ENCODE results near the gene INTS4.

INTS4 gene

DNA sequence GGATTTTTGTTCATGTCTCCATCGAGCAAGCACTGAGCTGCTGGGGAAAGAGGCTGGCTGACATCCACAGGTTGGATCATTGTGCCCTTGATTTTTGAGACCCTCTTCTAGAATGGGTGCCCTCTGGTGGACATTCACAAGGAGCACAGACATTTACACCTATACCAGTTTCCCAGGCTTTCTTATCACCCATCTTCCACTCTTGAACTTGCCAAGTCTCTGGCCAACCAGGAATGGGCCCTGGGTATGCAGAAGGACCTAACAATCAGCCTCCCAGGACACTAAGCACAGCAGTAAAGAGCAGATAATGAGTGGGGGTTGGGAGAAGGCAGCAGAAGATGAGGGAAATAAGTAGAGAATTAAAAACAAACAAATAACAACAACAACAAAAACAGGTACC lies 5.7 kb upstream of the INTS4 start:
- Histone ChIP-seq H3K4me3 (ENCODE audit: low read depth, low read length, poor library complexity, severe bottlenecking) (no peak overlapping the region), H3K27ac (ENCODE audit: low read depth, low read length, poor library complexity, severe bottlenecking) (no peak overlapping the region), H3K36me3 (ENCODE audit: insufficient read depth, low read length) (no peaks in the 10 kb centered on the region), H3K9me2 (ENCODE audit: low read depth, low read length) (no peaks in the 10 kb centered on the region), H3K79me2 (ENCODE audit: insufficient read depth, low read length) (no peaks in the 10 kb centered on the region), H3K9me3 (ENCODE audit: low read length) (no peaks in the 10 kb centered on the region), H3K9ac (ENCODE audit: low read length) (no peak overlapping the region), H3K4me1 (ENCODE audit: insufficient read depth, low read length, severe bottlenecking) (peaks cover 11% of the 10 kb centered on the region), H2AFZ (ENCODE audit: low read length) (no peak overlapping the region), H4K20me1 (ENCODE audit: insufficient read depth, low read length) (no peaks in the 10 kb centered on the region), H3F3A (ENCODE audit: insufficient read depth, low read length) (no peaks in the 10 kb centered on the region), H3K27me3 (ENCODE audit: insufficient read depth, low read length) (no peaks in the 10 kb centered on the region), H3K4me2 (ENCODE audit: low read length) (no peak overlapping the region)
- TF ChIP-seq EZH2 (IDR thresholded peaks at IDR 0.05; ENCODE audit: borderline replicate concordance, low read length), result no peak
- TF ChIP-seq, protein P1, sequence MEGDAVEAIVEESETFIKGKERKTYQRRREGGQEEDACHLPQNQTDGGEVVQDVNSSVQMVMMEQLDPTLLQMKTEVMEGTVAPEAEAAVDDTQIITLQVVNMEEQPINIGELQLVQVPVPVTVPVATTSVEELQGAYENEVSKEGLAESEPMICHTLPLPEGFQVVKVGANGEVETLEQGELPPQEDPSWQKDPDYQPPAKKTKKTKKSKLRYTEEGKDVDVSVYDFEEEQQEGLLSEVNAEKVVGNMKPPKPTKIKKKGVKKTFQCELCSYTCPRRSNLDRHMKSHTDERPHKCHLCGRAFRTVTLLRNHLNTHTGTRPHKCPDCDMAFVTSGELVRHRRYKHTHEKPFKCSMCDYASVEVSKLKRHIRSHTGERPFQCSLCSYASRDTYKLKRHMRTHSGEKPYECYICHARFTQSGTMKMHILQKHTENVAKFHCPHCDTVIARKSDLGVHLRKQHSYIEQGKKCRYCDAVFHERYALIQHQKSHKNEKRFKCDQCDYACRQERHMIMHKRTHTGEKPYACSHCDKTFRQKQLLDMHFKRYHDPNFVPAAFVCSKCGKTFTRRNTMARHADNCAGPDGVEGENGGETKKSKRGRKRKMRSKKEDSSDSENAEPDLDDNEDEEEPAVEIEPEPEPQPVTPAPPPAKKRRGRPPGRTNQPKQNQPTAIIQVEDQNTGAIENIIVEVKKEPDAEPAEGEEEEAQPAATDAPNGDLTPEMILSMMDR (IDR thresholded peaks at IDR 0.05; ENCODE audit: low read length), result peak; percentile 74

DNA sequence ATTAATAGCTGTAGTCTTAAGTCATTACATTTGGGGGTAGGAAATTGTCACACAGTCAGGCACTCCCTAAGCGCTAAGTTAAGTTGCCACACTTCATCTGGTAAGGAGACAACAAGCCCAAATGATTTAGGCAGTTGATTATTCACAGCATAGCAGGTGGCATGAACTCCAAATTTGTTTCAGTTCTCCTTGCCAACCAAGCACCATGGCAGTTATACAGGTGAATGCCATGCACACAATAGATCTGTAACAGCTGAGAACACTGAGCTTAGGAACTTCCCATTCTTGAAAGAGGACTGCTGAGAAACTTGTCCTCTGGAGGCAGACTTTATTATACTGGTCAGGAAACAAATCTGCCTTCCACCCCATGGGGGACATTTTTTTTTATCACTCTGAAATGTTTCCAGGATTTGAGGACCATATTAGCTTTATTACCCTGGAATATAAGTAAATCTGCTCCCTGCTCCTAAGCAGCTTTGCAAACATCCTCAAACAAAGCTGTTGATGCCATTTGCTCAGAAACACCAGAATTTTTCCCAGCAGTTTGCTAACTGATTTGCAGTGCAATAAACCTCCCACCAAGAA lies 5.1 kb upstream of the INTS4 start:
- Histone ChIP-seq H4K20me1 (ENCODE audit: insufficient read depth, low read length) (no peaks in the 10 kb centered on the region), H3K4me1 (ENCODE audit: insufficient read depth, low read length, severe bottlenecking) (peaks cover 14% of the 10 kb centered on the region), H3K4me2 (ENCODE audit: low read length) (no peak overlapping the region), H3K36me3 (ENCODE audit: insufficient read depth, low read length) (no peaks in the 10 kb centered on the region), H3K27ac (ENCODE audit: low read depth, low read length, poor library complexity, severe bottlenecking) (no peak overlapping the region), H2AFZ (ENCODE audit: low read length) (no peak overlapping the region), H3F3A (ENCODE audit: insufficient read depth, low read length) (no peaks in the 10 kb centered on the region), H3K79me2 (ENCODE audit: insufficient read depth, low read length) (no peaks in the 10 kb centered on the region), H3K4me3 (ENCODE audit: low read depth, low read length, poor library complexity, severe bottlenecking) (no peak overlapping the region), H3K27me3 (ENCODE audit: insufficient read depth, low read length) (no peaks in the 10 kb centered on the region), H3K9me2 (ENCODE audit: low read depth, low read length) (no peaks in the 10 kb centered on the region), H3K9ac (ENCODE audit: low read length) (no peak overlapping the region), H3K9me3 (ENCODE audit: low read length) (no peaks in the 10 kb centered on the region)
- TF ChIP-seq, protein P1 (IDR thresholded peaks at IDR 0.05; ENCODE audit: low read length), result no peak
- TF ChIP-seq EZH2 (IDR thresholded peaks at IDR 0.05; ENCODE audit: borderline replicate concordance, low read length), result no peak

DNA sequence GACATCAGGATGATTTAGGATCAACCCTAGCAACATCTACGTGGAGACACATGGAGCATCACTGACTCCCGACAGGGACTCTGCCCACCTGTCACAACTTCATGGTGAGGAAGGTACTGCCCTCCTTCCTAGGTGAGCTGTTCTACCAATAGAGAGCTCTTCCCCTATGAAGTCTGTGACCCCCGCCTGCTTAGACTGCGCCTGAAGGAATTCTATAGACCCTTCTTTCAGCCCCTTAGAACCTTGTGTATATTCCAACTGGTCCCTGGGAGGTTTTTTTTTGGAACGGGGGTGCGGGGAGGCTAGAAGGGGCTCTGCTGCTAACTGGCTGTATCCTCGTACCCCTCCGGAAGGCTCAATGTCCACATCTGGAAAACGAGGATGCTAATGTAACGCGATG lies 566 bp downstream of the INTS4 start:
- Histone ChIP-seq H3K4me3 (ENCODE audit: low read depth, low read length, poor library complexity, severe bottlenecking) (peak overlapping the region; percentile 79), H3K79me2 (ENCODE audit: insufficient read depth, low read length) (peaks cover 7% of the 10 kb centered on the region), H3K9me2 (ENCODE audit: low read depth, low read length) (no peaks in the 10 kb centered on the region), H3K36me3 (ENCODE audit: insufficient read depth, low read length) (peaks cover 17% of the 10 kb centered on the region), H3K27me3 (ENCODE audit: insufficient read depth, low read length) (no peaks in the 10 kb centered on the region), H3K4me1 (ENCODE audit: insufficient read depth, low read length, severe bottlenecking) (peaks cover 21% of the 10 kb centered on the region), H3K27ac (ENCODE audit: low read depth, low read length, poor library complexity, severe bottlenecking) (peak overlapping the region; percentile 66), H2AFZ (ENCODE audit: low read length) (no peak overlapping the region), H3K9ac (ENCODE audit: low read length) (peak overlapping the region; percentile 81), H3K4me2 (ENCODE audit: low read length) (peak overlapping the region; percentile 84), H3K9me3 (ENCODE audit: low read length) (no peaks in the 10 kb centered on the region), H4K20me1 (ENCODE audit: insufficient read depth, low read length) (no peaks in the 10 kb centered on the region), H3F3A (ENCODE audit: insufficient read depth, low read length) (no peaks in the 10 kb centered on the region)
- TF ChIP-seq, protein P1 (IDR thresholded peaks at IDR 0.05; ENCODE audit: low read length), result no peak
- TF ChIP-seq EZH2 (IDR thresholded peaks at IDR 0.05; ENCODE audit: borderline replicate concordance, low read length), result no peak
